WTC11 (cell line): ENCODE results near the gene LAMC3.

Source experiments
- CTCF ChIP-seq: fragments of 200-600 bp; IDR thresholded peaks from 2 replicates; pipeline ENCODE4 v1.8.0; 2022; ENCODE audit warnings: antibody characterized with exemption
- E2F4 ChIP-seq: sonication (generic); formaldehyde crosslinking; IDR thresholded peaks from 2 replicates; pipeline ENCODE4 v1.8.1; 2022; ENCODE audit warnings: low read depth, mild to moderate bottlenecking, moderate library complexity, missing genetic modification reagents, borderline replicate concordance
- SMAD4 ChIP-seq: sonication (generic); formaldehyde crosslinking; IDR thresholded peaks from 2 replicates; pipeline ENCODE4 v1.8.0; 2022; ENCODE audit warnings: mild to moderate bottlenecking, missing genetic modification reagents
- TEAD4 ChIP-seq: sonication (generic); formaldehyde crosslinking; IDR thresholded peaks from 2 replicates; pipeline ENCODE4 v1.8.0; 2022; ENCODE audit warnings: mild to moderate bottlenecking, missing genetic modification reagents

- no peak for TF ChIP-seq E2F4
- TF ChIP-seq CTCF, result no peak
- TF ChIP-seq SMAD4 (CRISPR knock-in tag), result no peak
- TF ChIP-seq TEAD4 (CRISPR knock-in tag), result no peak
Measured at GRCh38 chr9:131034268-131034667, 25.3 kb downstream of the LAMC3 start.
